Hepatic stellate cell (primary cell): ENCODE data around the gene CLDN22.
"Not testable (repeated sequence)": the region's sequence is repeated elsewhere in the genome, so short reads cannot be mapped to it uniquely, and the experiment has no call there.

Experiments
- DNase-seq: peaks from one replicate; pipeline ENCODE4 v3.0.0; 2011; ENCODE audit warnings: low spot score

The CLDN22 gene

DNA sequence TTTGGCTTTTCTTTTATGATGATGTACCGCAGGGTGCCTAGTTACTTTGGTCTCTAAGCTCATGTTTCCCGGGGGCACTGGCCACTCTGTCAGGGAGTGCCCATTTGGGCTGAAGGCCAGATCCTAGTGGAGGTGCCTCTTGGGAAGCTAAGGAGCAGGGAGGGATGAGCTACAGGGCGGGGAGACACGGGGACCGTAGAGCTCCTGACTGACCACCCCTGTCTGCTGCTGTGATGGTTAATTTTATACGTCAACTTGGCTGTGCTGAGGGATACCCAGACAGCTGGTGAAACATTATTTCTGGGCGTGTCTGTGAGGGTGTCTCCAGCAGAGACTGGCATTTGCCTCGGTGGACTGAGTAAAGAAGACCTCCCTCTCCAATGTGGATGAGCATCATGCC is 27.1 kb upstream of the CLDN22 start:
- no peak for DNase-seq

DNA sequence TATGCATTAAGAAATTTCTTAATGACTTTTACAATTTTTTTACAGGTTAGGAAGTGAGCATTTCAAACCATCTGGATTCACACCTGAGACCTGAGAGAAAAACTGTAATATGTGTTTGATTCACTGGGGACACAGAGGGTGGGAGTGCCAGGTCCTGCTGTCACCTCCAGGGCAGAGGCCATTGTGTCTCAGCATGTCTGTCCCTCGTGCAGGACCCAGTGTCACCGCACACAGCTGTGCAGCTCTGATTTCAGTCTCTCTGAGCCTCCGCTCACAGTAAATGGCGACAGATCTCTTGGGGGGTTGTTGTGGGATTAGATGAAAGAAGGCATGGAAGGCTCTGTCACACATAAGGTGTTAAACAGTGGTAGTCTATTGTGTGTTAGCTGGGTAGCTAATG is 25.2 kb upstream of the CLDN22 start:
- DNase-seq = no peak

DNA sequence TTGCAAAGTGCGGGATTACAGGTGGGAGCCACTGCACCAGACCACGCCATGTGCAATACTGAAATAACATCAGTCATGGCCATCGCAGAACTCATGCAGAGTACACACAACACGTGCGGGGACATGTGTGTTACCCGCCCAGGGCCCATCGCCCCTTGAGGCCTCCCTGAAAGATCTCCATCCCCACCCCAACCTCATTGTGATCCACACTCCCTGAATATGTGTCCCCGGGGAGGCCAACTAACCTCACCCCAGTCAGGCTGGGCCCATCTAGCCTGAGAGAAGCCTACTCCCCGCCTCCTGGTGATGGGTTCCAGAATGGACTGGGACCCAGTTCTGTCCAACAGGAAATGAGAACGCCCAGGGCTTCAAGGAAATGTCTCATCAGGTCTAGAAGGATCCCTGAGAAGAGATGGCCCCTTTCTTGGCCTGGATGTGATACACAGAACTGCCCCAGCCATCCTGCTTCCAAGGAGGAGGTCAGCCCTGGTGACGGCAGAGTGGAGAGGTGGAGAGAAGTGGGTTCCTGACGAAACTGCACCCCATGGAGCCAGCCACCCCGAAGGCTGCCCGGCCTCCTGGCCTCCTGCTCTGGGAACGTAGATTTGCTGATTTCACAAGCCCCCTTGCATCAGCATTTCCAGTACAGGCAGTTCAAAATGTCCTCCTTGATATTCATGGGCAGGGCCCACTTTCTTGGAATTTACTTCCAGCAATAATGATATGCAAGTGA is 24.6 kb upstream of the CLDN22 start:
- DNase-seq = no peak

DNA sequence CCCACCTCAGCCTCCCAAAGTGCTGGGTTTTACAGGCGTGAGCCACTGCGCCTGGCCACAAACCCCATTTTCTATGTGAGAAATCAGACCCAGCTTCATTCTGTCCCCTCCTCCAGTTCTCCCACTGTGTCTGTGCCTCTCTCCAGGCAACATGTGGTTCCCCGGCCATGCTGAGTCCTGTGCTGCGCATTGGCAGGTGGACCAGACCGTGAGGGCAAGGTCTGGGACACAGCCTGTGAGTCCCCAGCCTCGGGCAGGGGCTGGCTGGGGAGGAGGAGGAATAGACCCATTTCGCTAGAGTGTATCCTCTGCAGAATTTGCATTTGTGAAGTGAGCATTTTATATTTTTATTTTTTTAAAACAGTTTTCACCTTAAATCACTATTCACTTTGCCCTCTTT is 23.7 kb upstream of the CLDN22 start:
- no peak for DNase-seq

DNA sequence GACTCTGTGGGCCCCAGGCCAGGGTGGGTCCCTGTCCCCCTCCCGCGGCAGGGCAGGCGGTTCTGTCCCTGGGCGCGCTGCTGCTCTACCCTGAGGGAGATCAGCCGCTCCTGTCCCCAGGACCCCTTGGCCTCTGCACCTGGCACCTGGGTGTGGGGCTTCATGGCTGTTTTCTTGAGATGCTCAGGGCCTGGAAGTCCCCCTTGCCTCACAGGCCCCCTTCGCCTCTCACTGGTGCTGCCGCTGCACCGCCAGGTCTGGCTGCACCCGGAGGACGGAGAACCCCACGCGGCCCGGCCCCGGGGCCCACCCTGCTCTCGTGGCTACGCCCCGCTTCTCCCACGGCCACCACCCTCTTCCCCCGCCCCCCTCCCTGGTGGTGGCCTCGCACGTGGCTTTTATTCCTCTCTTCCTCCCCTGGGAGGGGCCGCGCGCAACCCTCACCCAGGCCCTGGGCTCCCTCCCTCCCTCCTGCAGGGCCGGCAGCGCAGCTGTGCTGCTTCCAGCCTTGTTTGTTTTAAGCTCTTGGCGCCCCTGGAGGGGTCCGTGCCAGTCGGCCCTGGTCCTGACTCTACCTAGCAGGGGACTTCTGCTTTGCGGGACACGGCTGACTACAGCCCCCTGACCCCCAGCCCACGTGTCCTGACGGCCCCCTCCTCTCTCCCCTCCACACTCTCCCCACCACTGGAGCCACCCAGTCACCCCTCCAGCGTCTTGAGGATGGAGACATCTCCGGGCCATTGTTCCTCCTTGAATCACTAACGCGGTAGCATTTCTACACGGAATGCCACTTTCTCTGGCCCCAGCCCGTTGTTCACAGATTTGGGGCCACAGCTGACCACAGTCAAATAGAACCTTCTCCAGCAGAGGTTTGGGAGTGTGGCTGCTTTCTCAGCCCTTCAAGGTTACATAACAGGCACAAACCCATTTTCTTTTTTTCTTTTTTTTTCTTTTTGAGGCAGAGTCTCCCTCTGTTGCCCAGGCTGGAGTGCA is 22.8 kb upstream of the CLDN22 start:
- no peak for DNase-seq

DNA sequence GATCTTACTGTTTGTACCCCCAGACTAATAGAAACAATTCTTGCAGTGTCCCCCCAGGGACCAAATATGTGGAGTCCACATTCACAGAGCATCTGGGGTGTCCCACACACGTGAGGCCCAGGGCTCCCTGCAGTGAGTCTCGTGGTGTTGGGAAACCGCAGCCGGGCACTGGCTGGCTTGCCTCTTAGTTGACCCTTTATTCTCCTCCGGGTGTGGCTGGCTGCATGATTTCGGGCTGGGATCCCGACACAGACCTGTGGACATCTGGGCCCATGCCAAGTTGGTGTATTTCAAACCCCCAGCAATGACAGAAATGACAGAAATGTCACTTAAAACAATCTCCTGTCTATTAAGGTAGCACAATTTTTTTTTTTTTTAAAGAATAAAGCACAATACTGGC is 17.8 kb upstream of the CLDN22 start:
- no peak for DNase-seq

GRCh38 chr4:183337349-183337748 is 17.3 kb upstream of the CLDN22 start:
- DNase-seq = no peak

- peak; percentile 77 for DNase-seq
These were observed 15.4 kb upstream of the CLDN22 start for GRCh38 chr4:183335369-183335940.

DNA sequence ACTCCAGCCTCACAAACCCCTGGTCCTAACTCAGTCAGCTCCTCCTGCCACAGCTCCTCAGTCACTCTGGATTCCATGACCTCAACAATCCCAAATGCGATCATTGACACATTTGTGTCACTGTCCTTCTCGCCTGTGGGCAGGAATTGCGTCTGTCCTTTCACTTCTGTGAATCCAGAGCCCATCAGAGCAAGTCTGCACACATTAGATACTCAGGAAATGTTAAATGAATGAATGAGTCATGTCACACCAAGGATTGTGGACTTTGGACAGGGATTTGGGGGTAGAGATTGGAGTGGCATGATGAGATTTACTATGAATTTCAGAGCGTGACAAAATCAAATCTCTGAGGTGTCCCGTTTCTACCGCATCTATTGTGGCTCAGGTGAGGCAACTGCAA is 13.9 kb upstream of the CLDN22 start:
- DNase-seq = no peak

GRCh38 chr4:183333202-183333601 is 13.1 kb upstream of the CLDN22 start:
- DNase-seq = no peak

DNA sequence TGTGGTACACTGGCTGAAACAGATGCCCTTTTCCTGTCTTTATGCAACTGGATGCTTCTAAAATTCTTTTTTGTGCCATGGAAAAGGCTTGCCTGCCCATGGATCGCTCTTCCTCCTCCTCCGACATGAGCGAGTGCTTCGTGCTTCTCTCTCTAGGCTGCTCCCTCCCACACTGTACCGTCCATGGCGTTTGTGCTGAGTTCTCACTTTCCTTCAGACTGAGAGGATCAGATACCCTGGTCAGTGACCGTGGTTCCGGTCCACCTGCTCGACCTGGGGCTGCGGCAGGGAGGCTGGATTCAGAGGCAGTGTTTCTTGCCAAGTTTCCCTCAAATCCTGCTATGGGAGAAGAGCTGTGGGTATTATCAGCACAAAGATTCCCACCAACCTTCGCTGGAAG is 12.4 kb upstream of the CLDN22 start:
- no peak for DNase-seq

DNA sequence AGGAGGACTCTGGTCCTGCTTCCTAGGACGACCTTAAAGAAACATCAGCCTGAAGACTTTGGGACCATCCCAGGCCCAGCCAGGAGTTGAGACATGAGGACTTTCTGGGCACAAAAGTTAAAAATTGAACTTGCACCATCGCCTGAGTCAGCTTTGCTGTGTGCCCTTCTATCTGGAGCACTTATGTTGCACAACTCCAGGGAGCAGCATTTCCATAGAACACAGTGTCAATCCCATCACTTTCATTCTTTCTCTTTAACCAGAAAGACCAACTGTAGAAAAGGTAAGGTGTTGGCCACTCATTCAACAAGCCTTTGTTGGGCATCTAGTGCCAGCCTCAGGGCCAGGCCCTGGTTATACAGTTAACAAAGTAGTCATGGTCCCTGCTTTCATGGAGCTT is 10.8 kb upstream of the CLDN22 start:
- DNase-seq = no peak

GRCh38 chr4:183329954-183330742 is 10.1 kb upstream of the CLDN22 start:
- no peak for DNase-seq

DNA sequence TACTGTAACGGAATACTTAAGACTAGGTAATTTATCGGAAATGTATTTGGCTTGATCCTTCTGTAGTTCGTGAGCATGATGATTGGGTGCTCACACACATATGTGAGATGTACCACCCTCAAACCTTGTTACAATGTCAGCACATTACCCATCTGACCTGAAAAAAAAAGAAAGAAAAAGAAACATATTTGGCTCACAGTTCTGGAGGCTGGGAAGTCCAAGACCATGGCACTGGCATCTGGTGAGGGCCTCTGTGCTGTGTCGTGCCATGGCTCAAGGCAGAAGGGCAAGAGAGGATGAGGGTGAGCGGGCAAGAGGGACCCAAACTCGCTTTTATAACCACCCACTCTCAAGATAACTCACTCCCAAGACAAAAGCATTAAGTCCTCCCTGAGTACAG is 9.2 kb upstream of the CLDN22 start:
- DNase-seq = no peak

DNA sequence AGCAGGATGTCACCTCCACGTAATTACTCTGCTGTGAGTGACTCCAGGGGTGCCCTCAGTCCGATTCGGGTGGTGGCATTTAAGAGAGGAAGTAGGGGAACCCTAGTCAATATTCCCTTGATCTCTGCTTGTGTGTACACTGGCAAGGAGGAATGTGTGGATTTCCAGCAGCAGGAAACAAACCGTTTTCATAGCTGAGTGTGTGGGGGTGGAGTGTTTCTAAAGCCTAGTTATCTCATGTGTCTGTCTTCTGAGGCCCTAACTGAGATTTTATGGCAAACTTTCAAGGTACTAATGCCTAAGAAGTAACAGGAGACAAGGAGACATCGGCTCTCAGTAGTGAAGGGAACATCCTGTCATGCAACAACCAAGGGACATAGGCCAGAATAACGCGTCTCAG is 8.8 kb upstream of the CLDN22 start:
- no peak for DNase-seq

GRCh38 chr4:183327827-183328226 is 7.8 kb upstream of the CLDN22 start:
- no peak for DNase-seq

DNA sequence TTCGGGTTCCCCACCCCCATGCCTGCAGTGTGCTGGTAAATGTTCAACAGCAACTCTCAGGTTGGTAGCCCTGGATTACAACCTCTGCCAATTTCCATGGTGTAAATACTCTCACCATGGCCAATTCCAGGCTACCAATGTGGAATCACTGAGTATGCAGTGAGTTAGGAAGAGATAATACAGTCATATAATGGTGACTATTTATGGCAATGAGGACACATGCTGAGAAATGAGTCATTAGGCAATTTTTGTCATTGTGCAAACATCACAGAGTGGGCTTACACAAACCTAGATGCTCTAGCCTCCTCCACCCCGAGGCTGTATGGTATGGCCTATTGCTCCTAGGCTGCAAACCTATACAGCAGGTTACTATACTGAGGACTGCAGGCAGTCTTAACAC is 6.8 kb upstream of the CLDN22 start:
- no peak for DNase-seq

DNA sequence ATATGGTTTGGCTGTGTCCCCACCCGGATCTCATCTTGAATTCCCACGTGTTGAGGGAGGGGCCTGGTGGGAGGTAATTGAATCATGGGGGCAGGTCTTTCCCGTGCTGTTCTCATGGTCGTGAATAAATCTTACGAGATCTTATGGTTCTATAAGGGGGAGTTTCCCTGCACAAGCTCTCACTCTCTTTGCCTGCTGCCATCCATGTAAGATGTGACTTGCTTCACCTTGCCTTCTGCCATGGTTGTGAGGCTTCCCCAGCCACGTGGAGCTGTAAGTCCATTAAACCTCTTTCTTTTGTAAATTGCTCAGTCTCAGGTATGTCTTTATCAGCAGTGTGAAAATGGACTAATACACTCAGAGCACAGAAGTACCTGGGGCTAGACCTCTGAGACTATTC is 6.3 kb upstream of the CLDN22 start:
- DNase-seq = not testable (repeated sequence)

- DNase-seq = no peak
These were observed 4.5 kb upstream of the CLDN22 start for GRCh38 chr4:183324619-183325018.

DNA sequence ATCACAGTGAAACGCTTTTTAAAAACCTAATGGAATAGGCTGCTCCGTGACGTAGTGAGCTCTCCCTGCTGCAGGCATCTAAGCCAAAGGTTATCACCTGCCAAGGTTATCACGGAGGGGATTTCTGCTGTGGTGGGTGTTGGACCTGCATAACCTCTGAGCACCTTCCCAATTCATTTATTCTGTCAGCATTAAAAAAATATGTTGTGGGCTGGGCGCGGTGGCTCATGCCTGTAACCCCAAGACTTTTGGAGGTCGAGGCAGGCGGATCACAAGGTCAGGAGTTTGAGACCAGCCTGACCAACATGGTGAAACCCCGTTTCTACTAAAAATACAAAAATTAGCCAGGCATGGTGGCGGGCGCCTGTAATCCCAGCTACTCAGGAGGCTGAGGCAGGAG is 4.0 kb upstream of the CLDN22 start:
- not testable (repeated sequence) for DNase-seq

GRCh38 chr4:183323295-183323694 is 3.2 kb upstream of the CLDN22 start:
- DNase-seq = no peak

DNA sequence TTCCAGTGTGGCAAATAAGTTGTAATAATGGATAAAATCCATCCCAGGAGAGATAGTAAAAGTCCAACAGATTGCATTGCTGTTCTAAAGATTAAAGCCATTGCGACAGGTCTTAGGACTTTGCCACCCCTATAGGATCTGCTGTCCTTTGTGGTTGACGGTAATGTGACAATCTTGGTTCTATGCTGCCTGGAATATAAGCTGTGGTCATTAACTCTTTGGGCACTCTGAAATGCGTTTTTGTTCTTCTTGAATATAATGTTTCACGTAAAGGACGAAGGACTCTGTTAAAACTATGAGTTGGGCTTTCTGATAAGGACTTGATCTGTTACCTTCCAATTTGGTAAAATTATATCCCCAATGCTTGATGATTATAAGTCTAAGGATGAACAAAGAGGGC is 2.2 kb upstream of the CLDN22 start, which contains the start of gene CLDN24:
Gene CLDN24, minus strand, starts transcription at position 101 of the 400 bp plus-strand sequence. Its CDS starts 0 bp downstream, at position 101.
- no peak for DNase-seq
